GM23338 (cell line): ENCODE measurements around the gene AURKB. TPM values are rescaled to one million over a fixed set of nuclear protein-coding genes. Genes with fewer than 3 reads are reported as not detected.
A peak's percentile ranks its signal among the peaks of the same experiment; 100 is the strongest.

Experiments
- ATAC-seq: fragments of 200-7000 bp; cut with Tn5 transposase; 3 replicates; pipeline ENCODE4 v1.9.1; 2020
- DNase-seq: peaks from one replicate; pipeline ENCODE4 v3.0.0-alpha.2; 2015; ENCODE audit warnings: low spot score
- H2AFZ ChIP-seq: fragments of 200-600 bp; sonication (generic); 2 replicates; pipeline ENCODE4 v1.8.0; 2016; ENCODE audit warnings: antibody characterized with exemption, mild to moderate bottlenecking, moderate library complexity
- H3F3A ChIP-seq: fragments of 200-600 bp; sonication (generic); replicated peaks from 2 replicates; pipeline ENCODE4 v1.8.0; 2017; ENCODE audit warnings: antibody characterized with exemption, mixed run types, low read depth
- H3K27ac ChIP-seq: fragments of 200-600 bp; sonication (generic); 2 replicates; pipeline ENCODE4 v1.6.1; 2016; ENCODE audit warnings: low read depth
- H3K27me3 ChIP-seq: fragments of 200-600 bp; sonication (generic); 2 replicates; pipeline ENCODE4 v1.8.0; 2016; ENCODE audit warnings: mild to moderate bottlenecking, mixed run types, moderate library complexity; ENCODE audit not compliant: insufficient read depth
- H3K36me3 ChIP-seq: fragments of 200-600 bp; sonication (generic); 2 replicates; pipeline ENCODE4 v1.8.0; 2016; ENCODE audit warnings: mild to moderate bottlenecking; ENCODE audit not compliant: insufficient read depth
- H3K4me1 ChIP-seq: fragments of 200-600 bp; sonication (generic); 2 replicates; pipeline ENCODE4 v1.8.0; 2016; ENCODE audit warnings: mild to moderate bottlenecking, moderate library complexity; ENCODE audit not compliant: insufficient read depth
- H3K4me2 ChIP-seq: fragments of 200-600 bp; sonication (generic); 2 replicates; pipeline ENCODE4 v1.7.1; 2017; ENCODE audit warnings: mixed run types
- H3K4me3 ChIP-seq: fragments of 200-600 bp; sonication (generic); 2 replicates; pipeline ENCODE4 v1.6.1; 2016; ENCODE audit warnings: mixed run types
- H3K79me2 ChIP-seq: fragments of 200-600 bp; sonication (generic); replicated peaks from 2 replicates; pipeline ENCODE4 v1.8.0; 2017; ENCODE audit warnings: mild to moderate bottlenecking; ENCODE audit not compliant: insufficient read depth
- H3K9me2 ChIP-seq: fragments of 200-600 bp; sonication (generic); 2 replicates; pipeline ENCODE4 v1.8.0; 2017; ENCODE audit not compliant: insufficient read depth
- H4K20me1 ChIP-seq: fragments of 200-600 bp; sonication (generic); replicated peaks from 2 replicates; pipeline ENCODE4 v1.8.0; 2017; ENCODE audit warnings: mild to moderate bottlenecking; ENCODE audit not compliant: insufficient read depth
- H3K27ac Mint-ChIP-seq: 2 replicates; pipeline ENCODE4 v1.8.0; 2020; ENCODE audit warnings: inconsistent platforms, mild to moderate bottlenecking, moderate library complexity, mixed read lengths
- H3K27me3 Mint-ChIP-seq: 3 replicates; pipeline ENCODE4 v1.8.0; 2022; ENCODE audit warnings: low read depth, mild to moderate bottlenecking, moderate library complexity, mixed read lengths, inconsistent platforms; ENCODE audit not compliant: insufficient read depth, poor library complexity
- H3K36me3 Mint-ChIP-seq: 3 replicates; pipeline ENCODE4 v1.8.0; 2021; ENCODE audit warnings: low read depth, mild to moderate bottlenecking, inconsistent platforms, moderate library complexity, mixed read lengths
- H3K4me1 Mint-ChIP-seq: 3 replicates; pipeline ENCODE4 v1.8.0; 2020; ENCODE audit warnings: mild to moderate bottlenecking, inconsistent platforms, mixed read lengths
- H3K4me3 Mint-ChIP-seq: 3 replicates; pipeline ENCODE4 v1.8.0; 2021; ENCODE audit warnings: moderate library complexity, mild to moderate bottlenecking, inconsistent platforms, mixed read lengths
- H3K9me3 Mint-ChIP-seq: 3 replicates; pipeline ENCODE4 v1.8.0; 2020; ENCODE audit warnings: moderate library complexity, mild to moderate bottlenecking, inconsistent platforms, mixed read lengths
- CREB1 ChIP-seq: fragments of 250-450 bp; sonication (Bioruptor Pico); IDR thresholded peaks from 2 replicates; pipeline ENCODE4 v1.5.0; 2020; ENCODE audit warnings: low read depth, mild to moderate bottlenecking, moderate library complexity
- ETS1 ChIP-seq: IDR thresholded peaks from 2 replicates; pipeline ENCODE4 v1.6.1; 2016; ENCODE audit warnings: antibody characterized with exemption
- POLR2AphosphoS5 ChIP-seq: IDR thresholded peaks from 2 replicates; pipeline ENCODE4 v1.6.1; 2016; ENCODE audit warnings: antibody characterized with exemption, low read depth
- ZNF462 ChIP-seq: fragments of 250-450 bp; sonication (Bioruptor Pico); IDR thresholded peaks from 2 replicates; pipeline ENCODE4 v1.5.0; 2020; ENCODE audit warnings: mild to moderate bottlenecking, moderate library complexity
- polyA plus RNA-seq: library from polyadenylated mRNA; unstranded; fragments of >200 nt; fragmentation: Nextera tagmentation; extraction: Ambion mirVana; gene quantifications from 2 replicates; pipeline ENCODE4 v1.2.1, GENCODE V29; 2016
- total RNA-seq: library from RNA; depleted of rRNA; stranded (reverse); fragments of >200 nt; shearing (Covaris generic); gene quantifications from 2 replicates; pipeline ENCODE4 v1.2.3, GENCODE V29; 2014
- TF ChIP-seq, protein P1 (sequence below), 2 experiments: fragments of 200-600 bp in 1 of 2; sonication (generic) in 1 of 2; conservative IDR thresholded peaks; 2 replicates each; pipeline versions ENCODE4 v1.5.1 to v1.6.1; 2016 to 2017; ENCODE audit warnings: antibody characterized with exemption in 2 of 2, low read depth in 2 of 2, mild to moderate bottlenecking in 2 of 2, moderate library complexity in 1 of 2
- TF ChIP-seq, protein P2 (sequence below): IDR thresholded peaks from one replicate; pipeline ENCODE4 v1.6.1; 2018; ENCODE audit warnings: antibody characterized with exemption; ENCODE audit not compliant: unreplicated experiment

AURKB gene
- total and polyA plus RNA-seq, 2 experiments from 2014 or later: 135 to 212 TPM

DNA sequence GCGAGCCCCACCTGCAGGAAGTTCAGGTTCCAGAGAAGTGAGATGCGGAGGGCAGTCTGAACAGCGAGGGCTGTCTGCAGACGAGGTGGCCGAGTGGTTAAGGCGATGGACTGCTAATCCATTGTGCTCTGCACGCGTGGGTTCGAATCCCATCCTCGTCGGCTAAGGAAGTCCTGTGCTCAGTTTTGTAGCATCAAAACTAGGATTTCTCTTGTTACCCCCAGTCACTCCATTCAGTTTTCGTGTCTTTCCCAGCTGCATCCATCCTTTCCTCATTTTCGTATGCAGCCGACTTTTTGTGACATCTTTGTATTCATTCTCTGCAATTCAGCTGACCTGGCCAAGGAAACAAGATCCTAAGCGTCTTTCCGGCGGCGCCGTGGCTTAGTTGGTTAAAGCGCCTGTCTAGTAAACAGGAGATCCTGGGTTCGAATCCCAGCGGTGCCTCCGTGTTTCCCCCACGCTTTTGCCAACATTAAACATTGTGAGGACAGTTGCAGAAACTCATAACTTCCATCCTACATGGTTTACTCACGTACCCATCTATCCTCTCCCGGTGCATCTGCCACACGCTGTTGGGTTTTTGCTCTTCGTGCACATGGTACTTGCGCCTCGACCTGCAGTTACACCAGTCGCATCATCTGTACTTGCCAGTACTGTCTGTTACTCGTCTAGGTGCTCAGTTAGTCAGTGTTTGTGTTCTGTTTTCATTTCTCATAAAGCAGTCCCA is 23.4 kb downstream of the AURKB start:
- H3K9me3 Mint-ChIP-seq: no peaks in the 10 kb centered on the region; the same call in 2 of the 3 replicates
- Histone ChIP-seq H3K36me3 (no peaks in the 10 kb centered on the region), H3K79me2 (no peaks in the 10 kb centered on the region), H3K9me2 (no peaks in the 10 kb centered on the region), H4K20me1 (no peaks in the 10 kb centered on the region), H3K4me3 (peak overlapping the region; percentile 100), H3K27me3 (peaks cover 13% of the 10 kb centered on the region), H3K4me1 (peaks cover 9% of the 10 kb centered on the region), H3F3A (peaks cover 15% of the 10 kb centered on the region), H3K27ac (no peak overlapping the region), H2AFZ (peak overlapping the region; percentile 98; the same call in 1 of the 2 replicates), H3K4me2 (peak overlapping the region; percentile 77)
- peak; percentile 46; the same call in 1 of the 2 replicates for TF ChIP-seq ETS1
- TF ChIP-seq, protein P1, sequence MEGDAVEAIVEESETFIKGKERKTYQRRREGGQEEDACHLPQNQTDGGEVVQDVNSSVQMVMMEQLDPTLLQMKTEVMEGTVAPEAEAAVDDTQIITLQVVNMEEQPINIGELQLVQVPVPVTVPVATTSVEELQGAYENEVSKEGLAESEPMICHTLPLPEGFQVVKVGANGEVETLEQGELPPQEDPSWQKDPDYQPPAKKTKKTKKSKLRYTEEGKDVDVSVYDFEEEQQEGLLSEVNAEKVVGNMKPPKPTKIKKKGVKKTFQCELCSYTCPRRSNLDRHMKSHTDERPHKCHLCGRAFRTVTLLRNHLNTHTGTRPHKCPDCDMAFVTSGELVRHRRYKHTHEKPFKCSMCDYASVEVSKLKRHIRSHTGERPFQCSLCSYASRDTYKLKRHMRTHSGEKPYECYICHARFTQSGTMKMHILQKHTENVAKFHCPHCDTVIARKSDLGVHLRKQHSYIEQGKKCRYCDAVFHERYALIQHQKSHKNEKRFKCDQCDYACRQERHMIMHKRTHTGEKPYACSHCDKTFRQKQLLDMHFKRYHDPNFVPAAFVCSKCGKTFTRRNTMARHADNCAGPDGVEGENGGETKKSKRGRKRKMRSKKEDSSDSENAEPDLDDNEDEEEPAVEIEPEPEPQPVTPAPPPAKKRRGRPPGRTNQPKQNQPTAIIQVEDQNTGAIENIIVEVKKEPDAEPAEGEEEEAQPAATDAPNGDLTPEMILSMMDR (conservative IDR thresholded peaks at IDR 0.05; ENCODE audit: low read depth in 2 of 2): peak in 1 of 2 experiments; percentile 36; a peak in 2 of 4 replicates
- peak; percentile 47; the same call in 1 of the 2 replicates for TF ChIP-seq CREB1 (CRISPR knock-in tag)
- TF ChIP-seq, protein P2, sequence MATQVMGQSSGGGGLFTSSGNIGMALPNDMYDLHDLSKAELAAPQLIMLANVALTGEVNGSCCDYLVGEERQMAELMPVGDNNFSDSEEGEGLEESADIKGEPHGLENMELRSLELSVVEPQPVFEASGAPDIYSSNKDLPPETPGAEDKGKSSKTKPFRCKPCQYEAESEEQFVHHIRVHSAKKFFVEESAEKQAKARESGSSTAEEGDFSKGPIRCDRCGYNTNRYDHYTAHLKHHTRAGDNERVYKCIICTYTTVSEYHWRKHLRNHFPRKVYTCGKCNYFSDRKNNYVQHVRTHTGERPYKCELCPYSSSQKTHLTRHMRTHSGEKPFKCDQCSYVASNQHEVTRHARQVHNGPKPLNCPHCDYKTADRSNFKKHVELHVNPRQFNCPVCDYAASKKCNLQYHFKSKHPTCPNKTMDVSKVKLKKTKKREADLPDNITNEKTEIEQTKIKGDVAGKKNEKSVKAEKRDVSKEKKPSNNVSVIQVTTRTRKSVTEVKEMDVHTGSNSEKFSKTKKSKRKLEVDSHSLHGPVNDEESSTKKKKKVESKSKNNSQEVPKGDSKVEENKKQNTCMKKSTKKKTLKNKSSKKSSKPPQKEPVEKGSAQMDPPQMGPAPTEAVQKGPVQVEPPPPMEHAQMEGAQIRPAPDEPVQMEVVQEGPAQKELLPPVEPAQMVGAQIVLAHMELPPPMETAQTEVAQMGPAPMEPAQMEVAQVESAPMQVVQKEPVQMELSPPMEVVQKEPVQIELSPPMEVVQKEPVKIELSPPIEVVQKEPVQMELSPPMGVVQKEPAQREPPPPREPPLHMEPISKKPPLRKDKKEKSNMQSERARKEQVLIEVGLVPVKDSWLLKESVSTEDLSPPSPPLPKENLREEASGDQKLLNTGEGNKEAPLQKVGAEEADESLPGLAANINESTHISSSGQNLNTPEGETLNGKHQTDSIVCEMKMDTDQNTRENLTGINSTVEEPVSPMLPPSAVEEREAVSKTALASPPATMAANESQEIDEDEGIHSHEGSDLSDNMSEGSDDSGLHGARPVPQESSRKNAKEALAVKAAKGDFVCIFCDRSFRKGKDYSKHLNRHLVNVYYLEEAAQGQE: peak; percentile 18
- no peak for TF ChIP-seq POLR2AphosphoS5
- no peak for TF ChIP-seq ZNF462 (CRISPR knock-in tag)
- H3K4me3 Mint-ChIP-seq: no peak overlapping the region
- no peak overlapping the region for H3K27ac Mint-ChIP-seq
- ATAC-seq (peak; percentile 15), DNase-seq (peak; percentile 94)
- H3K36me3 Mint-ChIP-seq: no peaks in the 10 kb centered on the region; the same call in 2 of the 3 replicates
- H3K4me1 Mint-ChIP-seq: peaks cover 12% of the 10 kb centered on the region
- peaks cover 21% of the 10 kb centered on the region for H3K27me3 Mint-ChIP-seq
